Fibroblast of lung (primary cell): ENCODE measurements around the gene CBLC.

ENCODE experiments used
- EZH2 ChIP-seq: IDR thresholded peaks from 2 replicates; pipeline ENCODE4 v1.5.1; 2012; ENCODE audit warnings: low read length, control low read depth, mild to moderate bottlenecking; ENCODE audit errors: missing control alignments
- TF ChIP-seq, protein P1 (sequence below), 2 donors: IDR thresholded peaks in 1 of 2; conservative IDR thresholded peaks in 1 of 2; 1 replicate in 1 of 2; 2 replicates in 1 of 2; pipeline ENCODE4 v1.5.1; 2011 to 2012; ENCODE audit warnings: low read length in 2 of 2, control low read depth in 1 of 2, inconsistent platforms in 1 of 2, low read depth in 1 of 2, mild to moderate bottlenecking in 1 of 2

DNA sequence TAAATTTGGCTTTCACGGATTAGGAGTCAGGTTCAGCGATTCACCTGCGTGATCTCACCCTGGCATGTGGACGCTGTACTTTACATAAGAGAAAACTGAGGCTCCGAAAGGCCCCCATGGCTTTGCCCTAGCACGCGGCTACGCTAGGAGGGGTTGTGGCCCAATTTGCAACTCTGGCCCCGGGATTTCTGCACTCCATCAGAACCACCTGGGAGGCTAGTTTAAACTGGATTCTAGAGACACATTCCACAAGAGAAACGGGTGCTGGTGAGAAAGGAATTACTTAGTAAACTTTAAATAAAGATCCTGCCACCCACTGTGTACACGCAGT is 23.0 kb upstream of the CBLC start:
- TF ChIP-seq, protein P1, sequence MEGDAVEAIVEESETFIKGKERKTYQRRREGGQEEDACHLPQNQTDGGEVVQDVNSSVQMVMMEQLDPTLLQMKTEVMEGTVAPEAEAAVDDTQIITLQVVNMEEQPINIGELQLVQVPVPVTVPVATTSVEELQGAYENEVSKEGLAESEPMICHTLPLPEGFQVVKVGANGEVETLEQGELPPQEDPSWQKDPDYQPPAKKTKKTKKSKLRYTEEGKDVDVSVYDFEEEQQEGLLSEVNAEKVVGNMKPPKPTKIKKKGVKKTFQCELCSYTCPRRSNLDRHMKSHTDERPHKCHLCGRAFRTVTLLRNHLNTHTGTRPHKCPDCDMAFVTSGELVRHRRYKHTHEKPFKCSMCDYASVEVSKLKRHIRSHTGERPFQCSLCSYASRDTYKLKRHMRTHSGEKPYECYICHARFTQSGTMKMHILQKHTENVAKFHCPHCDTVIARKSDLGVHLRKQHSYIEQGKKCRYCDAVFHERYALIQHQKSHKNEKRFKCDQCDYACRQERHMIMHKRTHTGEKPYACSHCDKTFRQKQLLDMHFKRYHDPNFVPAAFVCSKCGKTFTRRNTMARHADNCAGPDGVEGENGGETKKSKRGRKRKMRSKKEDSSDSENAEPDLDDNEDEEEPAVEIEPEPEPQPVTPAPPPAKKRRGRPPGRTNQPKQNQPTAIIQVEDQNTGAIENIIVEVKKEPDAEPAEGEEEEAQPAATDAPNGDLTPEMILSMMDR (conservative IDR thresholded peaks at IDR 0.05 in 1 of 2, IDR thresholded peaks at IDR 0.05 in 1 of 2; ENCODE audit: low read depth in 1 of 2, low read length in 2 of 2), result no peak
- TF ChIP-seq EZH2, result no peak
